Astrocyte (in vitro differentiated cells and primary cell): Measurements from ENCODE around the gene SCYGR1. TPM values are rescaled to one million over a fixed set of nuclear protein-coding genes. Genes with fewer than 3 reads are reported as not detected.

Experiments
- DNase-seq: peaks from one replicate; pipeline ENCODE4 v3.0.0-alpha.2; 2010; ENCODE audit warnings: low read depth
- FAIRE-seq: peaks from 2 replicates; lab custom pipeline; 2011; peaks lifted over from hg19 to GRCh38; lab: Jason Lieb, UNC
- H2AFZ ChIP-seq: 2 replicates; pipeline ENCODE4 v1.6.0; 2012; ENCODE audit warnings: low read depth, low read length, inconsistent platforms
- H3K27ac ChIP-seq: 2 replicates; pipeline ENCODE4 v1.5.1; 2011; ENCODE audit warnings: low read depth, low read length, inconsistent platforms
- H3K27me3 ChIP-seq: 2 replicates; pipeline ENCODE4 v1.6.0; 2011; ENCODE audit warnings: low read length, inconsistent platforms; ENCODE audit not compliant: insufficient read depth
- H3K36me3 ChIP-seq: 2 replicates; pipeline ENCODE4 v1.5.1; 2011; ENCODE audit warnings: low read length, inconsistent platforms; ENCODE audit not compliant: insufficient read depth
- H3K4me1 ChIP-seq: 2 replicates; pipeline ENCODE4 v1.5.1; 2011; ENCODE audit warnings: low read length, inconsistent platforms; ENCODE audit not compliant: insufficient read depth
- H3K4me2 ChIP-seq: 2 replicates; pipeline ENCODE4 v1.6.0; 2012; ENCODE audit warnings: low read length, inconsistent platforms
- H3K4me3 ChIP-seq: 2 replicates; pipeline ENCODE4 v1.5.1; 2011; ENCODE audit warnings: low read depth, mild to moderate bottlenecking, low read length, inconsistent platforms; ENCODE audit not compliant: insufficient read depth
- H3K79me2 ChIP-seq: 2 replicates; pipeline ENCODE4 v1.6.0; 2012; ENCODE audit warnings: mild to moderate bottlenecking, low read length, inconsistent platforms; ENCODE audit not compliant: insufficient read depth
- H3K9ac ChIP-seq: 2 replicates; pipeline ENCODE4 v1.6.0; 2012; ENCODE audit warnings: mild to moderate bottlenecking, low read length, inconsistent platforms
- H3K9me3 ChIP-seq: 2 replicates; pipeline ENCODE4 v1.5.1; 2012; ENCODE audit warnings: low read depth, mild to moderate bottlenecking, low read length, inconsistent platforms; ENCODE audit not compliant: insufficient read depth
- H4K20me1 ChIP-seq: 2 replicates; pipeline ENCODE4 v1.6.0; 2012; ENCODE audit warnings: low read length, inconsistent platforms; ENCODE audit not compliant: insufficient read depth
- H3K27ac Mint-ChIP-seq: one replicate; pipeline ENCODE4 v1.8.0; 2021; ENCODE audit warnings: mild to moderate bottlenecking, mixed read lengths; ENCODE audit not compliant: unreplicated experiment
- H3K27me3 Mint-ChIP-seq: one replicate; pipeline ENCODE4 v1.8.0; 2021; ENCODE audit warnings: low read depth, mixed read lengths; ENCODE audit not compliant: unreplicated experiment
- H3K36me3 Mint-ChIP-seq: one replicate; pipeline ENCODE4 v1.8.0; 2021; ENCODE audit warnings: low read depth, mixed read lengths; ENCODE audit not compliant: unreplicated experiment
- H3K4me1 Mint-ChIP-seq: one replicate; pipeline ENCODE4 v1.8.0; 2021; ENCODE audit warnings: low read depth, mixed read lengths; ENCODE audit not compliant: unreplicated experiment
- H3K4me3 Mint-ChIP-seq: one replicate; pipeline ENCODE4 v1.8.0; 2021; ENCODE audit warnings: mild to moderate bottlenecking, moderate library complexity, mixed read lengths; ENCODE audit not compliant: unreplicated experiment
- H3K9me3 Mint-ChIP-seq: one replicate; pipeline ENCODE4 v1.8.0; 2021; ENCODE audit warnings: mild to moderate bottlenecking, mixed read lengths; ENCODE audit not compliant: unreplicated experiment
- EZH2 ChIP-seq: IDR thresholded peaks from 2 replicates; pipeline ENCODE4 v1.6.1; 2012; ENCODE audit warnings: mild to moderate bottlenecking, low read length, inconsistent platforms; ENCODE audit not compliant: insufficient read depth
- total RNA-seq: library from RNA; stranded (reverse); gene quantifications from 2 replicates; pipeline ENCODE4 v1.2.1, GENCODE V29; 2021
- TF ChIP-seq, protein P1 (sequence below): IDR thresholded peaks from 2 replicates; pipeline ENCODE4 v1.5.1; 2011; ENCODE audit warnings: low read depth, mild to moderate bottlenecking, inconsistent platforms, low read length, moderate library complexity; ENCODE audit not compliant: insufficient read depth

Gene SCYGR1
- total RNA-seq, 1 donor from 2014 or later = not detected

DNA sequence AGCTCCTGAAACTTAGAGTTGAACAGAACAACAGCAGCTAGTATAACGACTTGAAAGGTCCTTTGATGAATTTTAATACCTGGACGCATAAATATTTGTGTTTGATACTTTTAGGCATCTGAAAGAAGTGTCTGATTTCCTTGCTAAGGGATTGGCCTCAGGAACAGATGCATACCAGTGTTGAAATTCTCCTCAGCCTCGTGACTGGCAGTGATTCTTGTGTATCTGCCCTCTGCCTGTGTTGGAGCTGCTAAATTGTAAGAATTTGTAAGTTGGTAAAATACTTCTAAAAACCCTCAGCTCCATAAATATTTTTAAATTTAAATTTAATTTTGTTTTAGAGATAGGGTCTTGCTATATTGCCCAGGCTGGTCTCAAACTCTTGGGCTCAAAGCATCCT lies 22.4 kb upstream of the SCYGR1 start:
- Histone ChIP-seq H3K36me3 (no peaks in the 10 kb centered on the region), H2AFZ (no peak overlapping the region), H3K4me2 (no peak overlapping the region), H3K27ac (no peak overlapping the region), H3K9me3 (no peaks in the 10 kb centered on the region), H3K4me3 (no peak overlapping the region), H3K79me2 (no peaks in the 10 kb centered on the region), H3K27me3 (no peaks in the 10 kb centered on the region), H4K20me1 (no peaks in the 10 kb centered on the region), H3K9ac (no peak overlapping the region), H3K4me1 (peaks cover 30% of the 10 kb centered on the region)
- H3K27ac Mint-ChIP-seq = peak overlapping the region; percentile 41
- no peaks in the 10 kb centered on the region for H3K27me3 Mint-ChIP-seq
- DNase-seq (no peak), FAIRE-seq (no peak)
- H3K4me1 Mint-ChIP-seq = peaks cover 34% of the 10 kb centered on the region
- no peaks in the 10 kb centered on the region for H3K36me3 Mint-ChIP-seq
- TF ChIP-seq, protein P1, sequence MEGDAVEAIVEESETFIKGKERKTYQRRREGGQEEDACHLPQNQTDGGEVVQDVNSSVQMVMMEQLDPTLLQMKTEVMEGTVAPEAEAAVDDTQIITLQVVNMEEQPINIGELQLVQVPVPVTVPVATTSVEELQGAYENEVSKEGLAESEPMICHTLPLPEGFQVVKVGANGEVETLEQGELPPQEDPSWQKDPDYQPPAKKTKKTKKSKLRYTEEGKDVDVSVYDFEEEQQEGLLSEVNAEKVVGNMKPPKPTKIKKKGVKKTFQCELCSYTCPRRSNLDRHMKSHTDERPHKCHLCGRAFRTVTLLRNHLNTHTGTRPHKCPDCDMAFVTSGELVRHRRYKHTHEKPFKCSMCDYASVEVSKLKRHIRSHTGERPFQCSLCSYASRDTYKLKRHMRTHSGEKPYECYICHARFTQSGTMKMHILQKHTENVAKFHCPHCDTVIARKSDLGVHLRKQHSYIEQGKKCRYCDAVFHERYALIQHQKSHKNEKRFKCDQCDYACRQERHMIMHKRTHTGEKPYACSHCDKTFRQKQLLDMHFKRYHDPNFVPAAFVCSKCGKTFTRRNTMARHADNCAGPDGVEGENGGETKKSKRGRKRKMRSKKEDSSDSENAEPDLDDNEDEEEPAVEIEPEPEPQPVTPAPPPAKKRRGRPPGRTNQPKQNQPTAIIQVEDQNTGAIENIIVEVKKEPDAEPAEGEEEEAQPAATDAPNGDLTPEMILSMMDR = no peak
- TF ChIP-seq EZH2 = no peak
- no peak overlapping the region for H3K4me3 Mint-ChIP-seq
- no peaks in the 10 kb centered on the region for H3K9me3 Mint-ChIP-seq

DNA sequence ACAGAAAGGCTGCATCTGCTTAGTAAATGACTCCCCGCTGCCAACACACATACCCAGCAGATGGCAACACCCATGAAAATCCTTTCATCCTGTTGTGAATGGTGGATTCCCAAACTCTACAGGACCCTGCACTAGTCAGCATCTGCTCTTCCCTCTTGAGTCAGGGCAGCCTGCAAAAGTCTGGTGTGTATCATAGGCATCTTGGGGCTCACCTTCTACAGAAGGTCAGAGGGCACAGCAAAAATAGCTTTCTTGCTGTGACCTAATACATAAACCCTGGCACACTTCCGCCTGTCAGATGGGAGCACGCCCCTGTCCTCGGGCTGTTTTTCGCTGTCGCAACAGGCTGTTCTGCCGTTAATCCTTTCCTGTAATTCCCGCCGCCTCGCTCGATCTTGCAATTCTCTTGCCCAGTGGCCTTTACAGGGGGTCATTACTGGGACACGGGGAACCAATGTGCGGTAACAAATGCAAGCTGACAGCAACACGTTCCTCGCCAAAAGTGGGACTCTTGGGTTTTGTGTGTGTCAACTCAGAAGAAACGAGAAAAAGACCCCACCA lies 19.9 kb upstream of the SCYGR1 start:
- no peak overlapping the region for H2AFZ ChIP-seq
- no peak overlapping the region for H3K4me3 ChIP-seq
- H3K36me3 ChIP-seq = no peaks in the 10 kb centered on the region
- DNase-seq (no peak), FAIRE-seq (no peak)
- no peaks in the 10 kb centered on the region for H3K27me3 ChIP-seq
- TF ChIP-seq, protein P1 = no peak
- TF ChIP-seq EZH2 = no peak
- Mint-ChIP-seq H3K27me3 (peaks cover 4% of the 10 kb centered on the region), H3K36me3 (no peaks in the 10 kb centered on the region), H3K4me1 (peaks cover 25% of the 10 kb centered on the region), H3K9me3 (no peaks in the 10 kb centered on the region), H3K4me3 (no peak overlapping the region), H3K27ac (no peak overlapping the region)
- no peak overlapping the region for H3K9ac ChIP-seq
- no peaks in the 10 kb centered on the region for H3K79me2 ChIP-seq
- peaks cover 24% of the 10 kb centered on the region for H3K4me1 ChIP-seq
- H3K4me2 ChIP-seq = no peak overlapping the region
- no peaks in the 10 kb centered on the region for H3K9me3 ChIP-seq
- H4K20me1 ChIP-seq = no peaks in the 10 kb centered on the region
- H3K27ac ChIP-seq = no peak overlapping the region

DNA sequence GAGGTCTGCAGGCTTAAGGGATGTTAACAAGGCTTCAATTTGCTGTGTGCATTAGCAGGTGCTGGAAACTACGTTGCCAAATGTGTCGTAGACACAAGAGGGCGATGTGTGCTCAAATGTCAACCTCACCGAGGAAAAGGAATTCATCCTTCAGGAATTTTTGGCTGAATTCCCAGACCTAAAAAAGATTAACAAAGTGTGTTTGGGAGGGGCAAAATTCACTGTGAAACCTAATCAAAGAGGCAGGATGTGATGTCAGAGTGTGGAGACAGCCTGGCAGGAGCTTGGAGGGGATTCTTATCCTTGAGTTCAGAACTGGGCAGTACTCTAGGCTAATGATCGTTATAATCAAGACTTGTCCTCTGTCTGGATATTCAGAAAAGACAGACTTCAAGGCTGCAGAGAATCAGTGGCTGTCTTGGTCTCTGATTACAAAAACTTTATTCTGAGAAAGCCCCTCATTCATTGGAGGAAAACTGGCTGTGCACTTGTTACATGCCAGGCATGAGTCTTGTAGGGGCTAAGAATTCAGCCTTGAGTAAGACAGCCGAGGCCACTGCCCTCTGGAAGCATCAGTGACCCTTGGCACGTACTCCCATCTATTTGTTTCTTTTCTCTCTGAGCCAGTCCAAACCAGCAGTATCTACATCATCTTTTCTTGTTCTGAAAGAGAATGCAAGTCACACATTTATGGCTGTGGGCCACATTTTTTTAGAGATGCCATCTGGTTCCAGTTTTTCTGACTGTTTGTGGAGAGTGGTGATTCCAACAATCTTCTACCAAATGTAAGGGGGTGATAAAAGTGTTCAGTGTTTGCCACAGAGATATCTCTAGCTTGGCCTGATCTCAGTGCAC lies 18.7 kb upstream of the SCYGR1 start:
- H2AFZ ChIP-seq = peak overlapping the region; percentile 45
- H3K4me3 ChIP-seq = peak overlapping the region; percentile 6
- peak overlapping the region; percentile 69 for H3K4me2 ChIP-seq
- no peaks in the 10 kb centered on the region for H3K27me3 ChIP-seq
- H3K36me3 ChIP-seq = no peaks in the 10 kb centered on the region
- H3K9ac ChIP-seq = peak overlapping the region; percentile 49
- peak overlapping the region; percentile 73 for H3K27ac Mint-ChIP-seq
- DNase-seq (peak; percentile 96), FAIRE-seq (peak; percentile 82)
- H3K9me3 ChIP-seq = no peaks in the 10 kb centered on the region
- peaks cover 13% of the 10 kb centered on the region for H3K4me1 Mint-ChIP-seq
- H3K36me3 Mint-ChIP-seq = no peaks in the 10 kb centered on the region
- H3K9me3 Mint-ChIP-seq = no peaks in the 10 kb centered on the region
- no peaks in the 10 kb centered on the region for H3K79me2 ChIP-seq
- peaks cover 6% of the 10 kb centered on the region for H3K27me3 Mint-ChIP-seq
- no peak overlapping the region for H3K4me3 Mint-ChIP-seq
- peaks cover 15% of the 10 kb centered on the region for H3K4me1 ChIP-seq
- TF ChIP-seq, protein P1 = peak; percentile 95
- no peak for TF ChIP-seq EZH2
- H4K20me1 ChIP-seq = no peaks in the 10 kb centered on the region
- H3K27ac ChIP-seq = peak overlapping the region; percentile 77
